Heart left ventricle (tissue), 16 donors: ENCODE measurements around the gene VPS13A. TPM values are rescaled to one million over a fixed set of nuclear protein-coding genes. Genes with fewer than 3 reads are reported as not detected.

Experiments used
- ATAC-seq, 4 donors: fragments of 200-7000 bp; cut with Tn5 transposase; one replicate each; pipeline ENCODE4 v1.9.1; 2020 to 2022; ENCODE audit warnings: moderate library complexity in 4 of 4, mild to moderate bottlenecking in 3 of 4, moderate number of reproducible peaks in 1 of 4
- DNase-seq, 5 donors: peaks; one replicate each; pipeline ENCODE4 v3.0.0-alpha.2; 2020
- H3K27ac ChIP-seq, 12 donors: fragments of 200-600 bp; sonication (generic) in 4 of 12; one replicate each; pipeline versions ENCODE4 v1.5.0 to v1.8.0; 2016 to 2022; ENCODE audit warnings: mild to moderate bottlenecking in 2 of 12
- H3K27me3 ChIP-seq, 9 donors: fragments of 200-600 bp; sonication (generic) in 2 of 9; one replicate each; pipeline versions ENCODE4 v1.5.1 to v1.8.0; 2016 to 2022; ENCODE audit warnings: mild to moderate bottlenecking in 3 of 9
- H3K36me3 ChIP-seq, 9 donors: fragments of 200-600 bp; sonication (generic) in 2 of 9; one replicate each; pipeline versions ENCODE4 v1.5.0 to v1.8.0; 2018 to 2022; ENCODE audit warnings: mild to moderate bottlenecking in 2 of 9
- H3K4me1 ChIP-seq, 12 donors: fragments of 200-600 bp; sonication (generic) in 4 of 12; one replicate each; pipeline versions ENCODE4 v1.5.0 to v1.8.0; 2016 to 2022; ENCODE audit warnings: mild to moderate bottlenecking in 3 of 12
- H3K4me3 ChIP-seq, 12 donors: fragments of 200-600 bp; sonication (generic) in 4 of 12; one replicate each; pipeline versions ENCODE4 v1.5.0 to v1.8.0; 2017 to 2022; ENCODE audit warnings: mild to moderate bottlenecking in 9 of 12, moderate library complexity in 4 of 12
- H3K9me3 ChIP-seq, 12 donors: fragments of 200-600 bp; sonication (generic) in 4 of 12; one replicate each; pipeline versions ENCODE4 v1.5.0 to v1.8.0; 2016 to 2022; ENCODE audit warnings: mild to moderate bottlenecking in 1 of 12
- CTCF ChIP-seq, 12 donors: fragments of 200-600 bp; sonication (generic) in 4 of 12; IDR thresholded peaks; one replicate each; pipeline versions ENCODE4 v1.5.0 to v1.8.0; 2018 to 2022; ENCODE audit warnings: antibody characterized with exemption in 12 of 12, mild to moderate bottlenecking in 5 of 12
- POLR2A ChIP-seq, 2 donors: fragments of 450-650 bp; IDR thresholded peaks; one replicate each; pipeline ENCODE4 v1.6.1; 2017; ENCODE audit warnings: antibody characterized with exemption in 2 of 2, mild to moderate bottlenecking in 2 of 2, moderate library complexity in 2 of 2
- WGBS, 4 donors: extraction: QIAGEN DNeasy Blood & Tissue Kit in 2 of 4; methylation state at CpG; one replicate each; pipeline versions ENCODE4 v1.1.5 to v1.1.7; 2013 to 2018; 5-methylcytosine and 5-hydroxymethylcytosine counted together
- intact Hi-C, 10 donors: fragments of 100-400 bp; cut with DNase I; formaldehyde crosslinking; loops; one replicate each; pipeline versions ENCODE4 v1.11.1 to v1.14.2; 2022
- polyA plus RNA-seq, 2 donors: library from polyadenylated mRNA; stranded (reverse); fragments of 200-250 nt; gene quantifications; one replicate each; pipeline ENCODE4 v1.2.3, GENCODE V29; 2013
- total RNA-seq, 9 donors: library from RNA; depleted of rRNA in 2 of 9; stranded (reverse); fragments of >200 nt in 2 of 9; fragmentation: NEBNext Ultra II Directional in 3 of 9; extraction: Animal tissue kit (Norgen Biotek cat#: 25700) in 3 of 9; gene quantifications; one replicate each; pipeline versions ENCODE4 v1.1.0 to v1.2.4, GENCODE V29; 2016 to 2023
- donor health status: ischemic (EF 13 %, LVEDD 7.1; RV severe dilation, severe dysfunction).
- donor health status: healthy with polysubstance abuse.
- donor health status: DM: no; HTN: yes; CAD: no.
- donor health status: DM: no; HTN: no; CAD: no.
- donor health status: ischemic (EF 25% LVEDD 6.9; RV normal size, moderate dysfunction).
- donor health status: ischemic (EF 25% LVEDD 5.7; RV mildly dilated, moderate dysfunction).
- donor health status: healthy.
- donor health status: DM: yes; HTN: yes; CAD: no.
- donor health status: ischemic (EF 35%, LVEDD 5.7; RV mildly dilated, moderate dysfunction).
- donor health status: nonischemic (EF 11% LVEDD 7.7; RV severe dilation, severe dysfunction).
- donor health status: DM: yes; HTN: yes; CAD: no.
- donor health status: PGD.
- donor health status: ischemic (EF 29% LVEDD 5.4; RV normal size, mild dysfunction).
- donor health status: nonischemic (EF 23%, LVEDD 6.1; RV moderate dilation, normal function).

The VPS13A gene
- total and polyA plus RNA-seq, 11 donors: 8.6 to 42.2 (median 29.8) TPM

DNA sequence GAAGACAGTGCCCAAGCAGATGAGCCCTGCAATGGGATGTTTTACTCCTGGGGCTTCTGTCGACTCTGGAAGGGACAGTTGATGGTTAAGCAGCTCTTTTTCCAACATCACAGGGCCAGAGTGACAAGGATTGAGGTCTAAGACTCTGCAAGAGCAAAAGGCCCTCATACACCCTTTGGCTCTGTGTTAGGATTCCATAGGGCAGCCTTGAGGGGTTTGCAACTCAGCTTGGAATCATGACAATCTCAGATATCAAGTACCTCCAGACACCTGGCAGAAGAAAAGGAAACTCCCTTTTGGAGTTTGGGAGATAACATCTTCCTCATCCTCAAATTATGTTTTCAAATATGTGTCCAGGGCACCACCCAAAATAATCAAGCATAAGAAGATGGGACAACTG lies 265.1 kb downstream of the VPS13A start:
- Histone ChIP-seq H3K27me3 (no peaks in the 10 kb centered on the region), H3K9me3 (peaks cover 0 to 5% (median 0%) of the 10 kb centered on the region in 12 donors), H3K4me1 (peaks cover 0 to 11% (median 0%) of the 10 kb centered on the region in 12 donors), H3K36me3 (no peaks in the 10 kb centered on the region), H3K4me3 (no peak overlapping the region), H3K27ac (no peak overlapping the region)
- DNase-seq: no peak
- TF ChIP-seq CTCF (IDR thresholded peaks at IDR 0.05): no peak
- TF ChIP-seq POLR2A (IDR thresholded peaks at IDR 0.05): no peak
- ATAC-seq: no peak
- intact Hi-C loops: loop anchor here in 1 of 10 donors (10.0 kb wide), 1 partner anchor 682 kb away; no protein-coding TSS in a partner anchor
- WGBS, 4 donors: 71 to 89% (median 77%) methylated on average over 1 of the region's 1 CpG

- Histone ChIP-seq H3K4me3 (no peak overlapping the region), H3K27me3 (no peaks in the 10 kb centered on the region), H3K9me3 (peaks cover 0 to 11% (median 0%) of the 10 kb centered on the region in 12 donors), H3K27ac (no peak overlapping the region), H3K36me3 (no peaks in the 10 kb centered on the region), H3K4me1 (no peaks in the 10 kb centered on the region)
- DNase-seq: no peak
- 98 to 100% (median 100%) methylated on average over 1 of the region's 1 CpG for WGBS, 4 donors
- no peak for TF ChIP-seq CTCF (IDR thresholded peaks at IDR 0.05)
- TF ChIP-seq POLR2A (IDR thresholded peaks at IDR 0.05): no peak
- no peak for ATAC-seq
- intact Hi-C loops: loop anchor here in 1 of 10 donors (10.0 kb wide), 1 partner anchor 677 kb away; no protein-coding TSS in a partner anchor
These were observed 270.3 kb downstream of the VPS13A start for GRCh38 chr9:77447646-77448045.

DNA sequence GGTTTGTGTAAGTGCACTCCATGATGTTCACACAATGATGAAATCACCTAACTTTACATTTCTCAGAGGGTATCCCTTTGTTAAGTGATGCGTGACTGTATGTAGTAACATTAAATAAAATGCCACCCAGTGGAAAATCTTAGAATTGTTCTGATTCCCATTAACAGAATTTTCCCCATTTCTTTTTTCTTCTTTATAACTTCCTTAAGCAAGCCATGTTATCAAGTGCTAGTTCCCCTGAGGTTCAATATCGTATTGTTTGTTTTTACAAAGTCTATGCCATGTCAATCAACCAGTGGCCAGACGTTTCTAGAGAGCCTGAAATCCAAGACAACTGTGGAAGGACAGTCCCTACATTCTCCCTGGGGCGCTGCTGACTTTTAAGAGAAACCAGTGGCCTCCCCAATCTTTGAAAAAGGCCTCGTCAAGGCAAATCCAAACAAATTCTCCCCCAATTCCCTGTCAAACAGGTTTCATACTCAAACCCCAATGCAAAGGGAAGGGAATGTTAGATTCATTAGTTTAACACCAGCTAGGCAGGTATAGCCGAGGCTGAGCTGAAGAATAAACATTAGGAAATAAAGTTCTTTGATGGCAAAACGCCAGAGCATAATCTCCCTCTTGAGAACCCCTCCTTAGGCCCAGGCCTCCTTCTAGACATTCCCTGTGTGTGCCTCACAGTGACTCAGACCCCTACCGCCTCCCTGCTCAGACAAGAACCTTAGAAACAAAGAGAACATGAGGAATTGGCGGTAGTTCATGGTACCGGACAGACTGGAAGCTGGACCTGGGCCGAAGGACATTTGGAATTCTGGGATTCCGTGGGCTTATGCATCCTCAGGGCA lies 272.1 kb downstream of the VPS13A start:
- ATAC-seq (peak in 2 of 4 donors; percentile 87 to 96), DNase-seq (peak in 1 of 5 donors; percentile 60)
- intact Hi-C loops: loop anchor here in 7 of 10 donors (10.0 kb wide), 4 partner anchors 195 to 675 kb away; partner anchors contain the start of genes GNA14 (in 3 of the 7) and GNAQ (in 3 of the 7)
- Histone ChIP-seq H3K27ac (no peak overlapping the region), H3K4me1 (no peaks in the 10 kb centered on the region), H3K9me3 (peaks cover 0 to 11% (median 0%) of the 10 kb centered on the region in 12 donors), H3K4me3 (no peak overlapping the region), H3K27me3 (no peaks in the 10 kb centered on the region), H3K36me3 (no peaks in the 10 kb centered on the region)
- 64 to 73% (median 70%) methylated on average over 12 of the region's 12 CpGs for WGBS, 4 donors
- TF ChIP-seq POLR2A (IDR thresholded peaks at IDR 0.05) (no peak), CTCF (IDR thresholded peaks at IDR 0.05) (no peak)

DNA sequence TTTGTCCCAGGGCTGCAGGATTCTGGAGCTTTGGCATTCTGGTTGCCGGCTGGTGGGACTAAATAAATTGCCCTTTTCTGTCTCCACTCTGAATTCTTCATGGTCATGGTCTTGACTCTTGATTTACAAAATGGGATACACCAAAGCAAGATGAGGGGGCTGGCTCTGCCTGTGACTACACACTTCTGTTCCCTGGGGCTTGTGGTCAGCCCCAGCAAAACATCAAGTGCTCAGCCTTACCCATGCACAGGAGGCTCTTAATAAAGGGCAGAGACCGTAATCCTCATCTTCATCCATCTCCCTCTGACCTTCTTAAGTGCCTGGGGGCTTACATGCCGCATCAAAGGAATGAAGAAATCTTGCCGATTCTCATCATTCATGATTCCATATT lies 272.7 kb downstream of the VPS13A start:
- TF ChIP-seq POLR2A (IDR thresholded peaks at IDR 0.05): no peak
- no peak for TF ChIP-seq CTCF (IDR thresholded peaks at IDR 0.05)
- DNase-seq (no peak), ATAC-seq (peak in 2 of 4 donors; percentile 28 to 67)
- intact Hi-C loops: loop anchor here in 7 of 10 donors (10.0 kb wide), 4 partner anchors 195 to 675 kb away; partner anchors contain the start of genes GNA14 (in 3 of the 7) and GNAQ (in 3 of the 7)
- H3K9me3 ChIP-seq: peaks cover 0 to 11% (median 0%) of the 10 kb centered on the region in 12 donors
- no peak overlapping the region for H3K27ac ChIP-seq
- no peak overlapping the region for H3K4me3 ChIP-seq
- no peaks in the 10 kb centered on the region for H3K36me3 ChIP-seq
- no peaks in the 10 kb centered on the region for H3K27me3 ChIP-seq
- WGBS, 4 donors: 90 to 98% (median 95%) methylated on average over 4 of the region's 4 CpGs
- no peaks in the 10 kb centered on the region for H3K4me1 ChIP-seq
